ENCODE results near the gene TSC22D2.

- TF ChIP-seq POLR2A (IDR thresholded peaks at IDR 0.05) (no peak), CTCF (IDR thresholded peaks at IDR 0.05) (no peak)
These were observed 44.7 kb upstream of the TSC22D2 start for GRCh38 chr3:150363420-150363819.

Measured in stomach (tissue), 4 donors.